Stomach smooth muscle (tissue), 2 donors: ENCODE data around the gene PLIN4.
A peak's percentile ranks its signal among the peaks of the same experiment; 100 is the strongest.
"Not testable (repeated sequence)": the region's sequence is repeated elsewhere in the genome, so short reads cannot be mapped to it uniquely, and the experiment has no call there.

Experiments used
- H3K27ac ChIP-seq: one replicate; pipeline ENCODE4 v1.7.0; 2013; ENCODE audit warnings: mild to moderate bottlenecking, low read length, inconsistent platforms
- H3K27me3 ChIP-seq, 2 donors: one replicate each; pipeline ENCODE4 v1.7.0; 2013; ENCODE audit warnings: low read length in 2 of 2; ENCODE audit not compliant: insufficient read depth in 2 of 2, control insufficient read depth in 1 of 2
- H3K36me3 ChIP-seq, 2 donors: one replicate each; pipeline ENCODE4 v1.7.0; 2013; ENCODE audit warnings: low read length in 2 of 2; ENCODE audit not compliant: control insufficient read depth in 2 of 2, insufficient read depth in 2 of 2
- H3K4me1 ChIP-seq: one replicate; pipeline ENCODE4 v1.7.0; 2013; ENCODE audit warnings: low read length; ENCODE audit not compliant: control insufficient read depth, insufficient read depth
- H3K4me3 ChIP-seq, 2 donors: one replicate each; pipeline ENCODE4 v1.7.0; 2013; ENCODE audit warnings: low read length in 2 of 2
- H3K9ac ChIP-seq, 2 donors: one replicate each; pipeline ENCODE4 v1.7.0; 2013; ENCODE audit warnings: low read length in 2 of 2, mild to moderate bottlenecking in 1 of 2
- H3K9me3 ChIP-seq, 2 donors: one replicate each; pipeline ENCODE4 v1.7.0; 2013; ENCODE audit warnings: low read length in 2 of 2; ENCODE audit not compliant: control insufficient read depth in 2 of 2
- donor health status: healthy.
- donor health status: Pancreatic carcinoma.

PLIN4 gene, protein sequence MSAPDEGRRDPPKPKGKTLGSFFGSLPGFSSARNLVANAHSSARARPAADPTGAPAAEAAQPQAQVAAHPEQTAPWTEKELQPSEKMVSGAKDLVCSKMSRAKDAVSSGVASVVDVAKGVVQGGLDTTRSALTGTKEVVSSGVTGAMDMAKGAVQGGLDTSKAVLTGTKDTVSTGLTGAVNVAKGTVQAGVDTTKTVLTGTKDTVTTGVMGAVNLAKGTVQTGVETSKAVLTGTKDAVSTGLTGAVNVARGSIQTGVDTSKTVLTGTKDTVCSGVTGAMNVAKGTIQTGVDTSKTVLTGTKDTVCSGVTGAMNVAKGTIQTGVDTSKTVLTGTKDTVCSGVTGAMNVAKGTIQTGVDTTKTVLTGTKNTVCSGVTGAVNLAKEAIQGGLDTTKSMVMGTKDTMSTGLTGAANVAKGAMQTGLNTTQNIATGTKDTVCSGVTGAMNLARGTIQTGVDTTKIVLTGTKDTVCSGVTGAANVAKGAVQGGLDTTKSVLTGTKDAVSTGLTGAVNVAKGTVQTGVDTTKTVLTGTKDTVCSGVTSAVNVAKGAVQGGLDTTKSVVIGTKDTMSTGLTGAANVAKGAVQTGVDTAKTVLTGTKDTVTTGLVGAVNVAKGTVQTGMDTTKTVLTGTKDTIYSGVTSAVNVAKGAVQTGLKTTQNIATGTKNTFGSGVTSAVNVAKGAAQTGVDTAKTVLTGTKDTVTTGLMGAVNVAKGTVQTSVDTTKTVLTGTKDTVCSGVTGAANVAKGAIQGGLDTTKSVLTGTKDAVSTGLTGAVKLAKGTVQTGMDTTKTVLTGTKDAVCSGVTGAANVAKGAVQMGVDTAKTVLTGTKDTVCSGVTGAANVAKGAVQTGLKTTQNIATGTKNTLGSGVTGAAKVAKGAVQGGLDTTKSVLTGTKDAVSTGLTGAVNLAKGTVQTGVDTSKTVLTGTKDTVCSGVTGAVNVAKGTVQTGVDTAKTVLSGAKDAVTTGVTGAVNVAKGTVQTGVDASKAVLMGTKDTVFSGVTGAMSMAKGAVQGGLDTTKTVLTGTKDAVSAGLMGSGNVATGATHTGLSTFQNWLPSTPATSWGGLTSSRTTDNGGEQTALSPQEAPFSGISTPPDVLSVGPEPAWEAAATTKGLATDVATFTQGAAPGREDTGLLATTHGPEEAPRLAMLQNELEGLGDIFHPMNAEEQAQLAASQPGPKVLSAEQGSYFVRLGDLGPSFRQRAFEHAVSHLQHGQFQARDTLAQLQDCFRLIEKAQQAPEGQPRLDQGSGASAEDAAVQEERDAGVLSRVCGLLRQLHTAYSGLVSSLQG (N-terminal part only)

DNA sequence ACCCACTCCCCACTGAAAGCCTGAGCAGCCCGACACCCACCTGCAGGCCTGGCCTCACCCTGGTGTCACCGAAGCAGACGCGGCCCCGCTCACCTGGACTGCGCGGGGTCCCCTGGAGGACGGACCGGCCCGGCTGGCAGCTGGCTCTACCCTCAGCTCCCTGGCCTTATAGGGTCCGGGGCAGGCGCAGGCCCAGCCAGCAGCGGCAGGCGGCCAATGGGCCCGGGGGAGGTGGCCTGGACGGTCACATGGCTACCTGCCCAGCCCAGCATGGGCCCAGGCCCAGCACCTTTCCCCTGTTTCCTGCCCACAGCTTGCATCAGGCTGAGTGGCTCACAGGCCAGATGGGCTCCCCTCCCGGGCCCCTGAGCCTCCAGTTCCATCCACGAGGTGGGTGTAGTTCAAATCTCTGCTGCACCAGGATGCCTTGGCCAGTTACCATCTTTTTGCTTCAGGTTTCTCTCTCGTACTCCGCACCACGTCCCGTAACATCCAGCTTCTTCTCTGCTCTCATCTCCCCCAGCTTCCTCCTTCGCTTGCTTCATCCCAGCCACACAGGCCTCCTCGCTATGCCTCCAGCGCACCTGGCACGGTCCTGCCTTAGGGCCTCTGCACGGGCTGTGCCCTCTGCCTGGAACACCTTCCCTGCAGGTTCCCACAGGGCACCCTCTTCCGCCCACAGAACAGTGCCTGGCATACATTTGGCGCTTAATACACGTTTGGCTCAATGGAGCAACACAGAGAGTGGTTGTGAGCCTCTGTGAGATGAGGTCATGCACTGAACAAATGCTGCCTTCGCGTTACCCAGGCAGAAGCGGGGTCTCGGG lies at the start of gene PLIN4:
Gene PLIN4 (minus strand): TSS at position 142 of the 827 bp plus-strand sequence. CDS start 214 bp downstream, outside the sequence.
- Histone ChIP-seq H3K9me3 (no peaks in the 10 kb centered on the region), H3K4me3 (peak within 1 kb of the TSS; percentile 86 to 91), H3K27me3 (no peaks in the 10 kb centered on the region), H3K36me3 (peaks cover 4 to 5% of the 10 kb centered on the region in 2 donors), H3K4me1 (peaks cover 52% of the 10 kb centered on the region), H3K27ac (peak within 1 kb of the TSS; percentile 100), H3K9ac (peak within 1 kb of the TSS; percentile 94 to 98)

DNA sequence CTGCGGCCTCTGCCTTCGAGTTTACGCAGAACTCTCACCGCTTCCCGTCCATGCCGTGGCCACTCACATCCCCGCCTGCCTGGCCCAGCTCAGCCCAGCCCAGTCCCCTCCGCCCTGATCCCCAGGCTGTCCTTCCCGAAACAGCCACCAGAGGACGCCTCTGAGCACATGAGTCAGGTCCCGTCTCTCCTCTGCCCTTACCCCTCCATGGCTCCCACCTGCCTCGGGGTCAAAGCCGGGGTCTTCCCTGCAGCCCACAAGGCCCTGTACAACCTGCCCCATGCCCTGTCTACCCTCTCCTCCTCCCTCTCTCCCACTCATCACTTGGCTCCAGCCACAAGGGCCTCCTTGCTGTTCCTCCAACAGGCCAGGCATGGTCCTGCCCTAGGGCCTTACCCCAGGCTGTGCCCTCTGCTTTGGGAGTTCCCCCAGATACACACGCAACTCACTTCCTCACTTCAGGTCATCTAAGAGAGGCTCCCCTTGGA lies 49.3 kb upstream of the PLIN4 start:
- peaks cover 0 to 5% of the 10 kb centered on the region in 2 donors for H3K27me3 ChIP-seq
- peaks cover 3% of the 10 kb centered on the region for H3K4me1 ChIP-seq
- no peaks in the 10 kb centered on the region for H3K36me3 ChIP-seq
- no peaks in the 10 kb centered on the region for H3K9me3 ChIP-seq
- no peak overlapping the region for H3K4me3 ChIP-seq
- no peak overlapping the region for H3K9ac ChIP-seq
- H3K27ac ChIP-seq: no peak overlapping the region

DNA sequence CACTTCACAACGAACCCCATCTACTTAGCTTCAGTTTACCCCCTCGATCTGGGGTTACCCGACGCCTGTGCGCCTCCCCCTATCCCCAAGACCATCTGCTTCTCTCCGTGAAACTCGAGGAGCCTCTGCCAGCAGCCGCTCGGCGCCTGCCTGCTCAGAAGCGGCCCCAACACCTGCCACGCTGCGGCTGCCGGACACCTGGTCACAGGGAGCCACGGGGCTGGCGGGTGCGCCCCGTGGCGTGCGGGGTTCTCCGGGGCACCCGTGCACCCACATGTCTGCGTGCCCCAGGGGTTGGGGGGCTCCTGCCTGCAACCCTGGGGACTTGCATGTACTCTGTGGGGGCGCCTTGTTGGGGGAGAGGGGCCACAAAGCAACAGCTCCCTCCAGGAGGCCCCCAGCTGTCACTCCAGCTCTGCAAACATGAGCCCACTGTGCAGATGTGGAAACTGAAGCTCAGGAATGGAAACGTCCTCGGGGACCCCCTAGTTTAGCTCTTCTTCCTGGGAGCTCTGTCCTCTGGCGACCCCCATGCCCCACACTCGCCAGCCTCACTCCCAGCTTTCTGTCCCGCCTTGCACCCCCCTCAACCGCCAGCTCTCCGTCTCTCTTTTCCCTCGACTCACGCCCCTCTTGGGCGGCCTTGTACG lies 48.2 kb upstream of the PLIN4 start:
- H3K9me3 ChIP-seq: no peaks in the 10 kb centered on the region
- H3K36me3 ChIP-seq: no peaks in the 10 kb centered on the region
- no peak overlapping the region for H3K27ac ChIP-seq

DNA sequence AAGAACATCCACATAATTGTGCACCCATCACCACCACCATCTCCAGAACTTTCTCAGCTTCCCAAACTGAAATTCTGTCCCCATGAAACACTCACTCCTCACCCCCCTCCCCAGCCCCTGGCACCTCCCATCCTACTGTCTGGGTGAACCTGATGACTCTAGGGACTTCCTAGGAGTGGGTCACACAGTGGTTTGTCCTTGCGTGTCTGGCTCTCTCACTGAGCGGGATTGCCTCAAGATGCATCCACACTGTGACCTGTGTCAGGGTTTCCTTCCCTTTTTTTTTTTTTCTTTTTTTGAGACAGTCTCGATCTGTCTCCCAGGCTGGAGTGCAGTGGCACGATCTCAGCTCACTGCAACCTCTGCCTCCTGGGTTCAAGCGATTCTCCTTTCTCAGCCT lies 45.3 kb upstream of the PLIN4 start:
- H3K36me3 ChIP-seq, H3K27me3 ChIP-seq, H3K9me3 ChIP-seq, H3K4me3 ChIP-seq, H3K9ac ChIP-seq, H3K4me1 ChIP-seq, H3K27ac ChIP-seq: not testable (repeated sequence)

More for the DNA sequence above, 48.2 kb upstream of the PLIN4 start:
- Histone ChIP-seq H3K9ac (no peak overlapping the region), H3K4me1 (peaks cover 3% of the 10 kb centered on the region), H3K4me3 (no peak overlapping the region), H3K27me3 (peaks cover 0 to 3% of the 10 kb centered on the region in 2 donors)

DNA sequence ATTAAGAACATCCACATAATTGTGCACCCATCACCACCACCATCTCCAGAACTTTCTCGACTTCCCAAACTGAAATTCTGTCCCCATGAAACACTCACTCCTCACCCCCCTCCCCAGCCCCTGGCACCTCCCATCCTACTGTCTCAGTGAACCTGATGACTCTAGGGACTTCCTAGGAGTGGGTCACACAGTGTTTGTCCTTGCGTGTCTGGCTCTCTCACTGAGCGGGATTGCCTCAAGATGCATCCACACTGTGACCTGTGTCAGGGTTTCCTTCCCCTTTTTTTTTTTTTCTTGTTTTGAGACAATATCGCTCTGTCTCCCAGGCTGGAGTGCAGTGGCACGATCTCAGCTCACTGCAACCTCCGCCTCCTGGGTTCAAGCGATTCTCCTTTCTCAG lies 43.8 kb upstream of the PLIN4 start:
- H3K27ac ChIP-seq, H3K9me3 ChIP-seq, H3K4me1 ChIP-seq, H3K9ac ChIP-seq, H3K4me3 ChIP-seq, H3K27me3 ChIP-seq, H3K36me3 ChIP-seq: not testable (repeated sequence)

DNA sequence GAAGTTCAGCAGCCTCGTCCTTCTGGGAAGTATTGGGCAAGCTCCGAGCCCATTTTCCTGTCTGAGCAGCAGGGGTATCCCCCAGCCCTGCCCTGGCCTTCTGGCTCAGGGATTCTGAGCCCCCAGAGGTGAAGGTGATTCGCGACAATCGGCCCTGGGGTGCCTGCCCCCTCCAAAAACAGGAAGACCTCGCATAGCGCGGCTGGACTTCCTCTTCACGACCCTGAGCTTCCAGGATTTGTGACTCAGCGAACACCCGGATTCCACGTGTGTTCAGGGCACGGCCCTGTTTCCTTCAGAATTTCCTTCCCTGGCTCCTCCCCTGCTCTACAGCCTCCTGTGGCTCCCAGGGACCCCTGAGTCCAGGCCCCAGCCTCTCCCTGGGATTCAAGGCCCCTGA lies 41.3 kb upstream of the PLIN4 start, which contains the start of gene SEMA6B:
Gene SEMA6B (minus strand): TSS at position 116 of the 400 bp plus-strand sequence. CDS start 1,227 bp downstream, outside the sequence.
- H3K4me3 ChIP-seq: peak within 1 kb of the TSS in 1 of 2 donors; percentile 35
- H3K27me3 ChIP-seq: no peaks in the 10 kb centered on the region
- H3K9me3 ChIP-seq: no peaks in the 10 kb centered on the region
- no peaks in the 10 kb centered on the region for H3K36me3 ChIP-seq
- no peaks in the 10 kb centered on the region for H3K4me1 ChIP-seq
- peak within 1 kb of the TSS in 1 of 2 donors; percentile 29 for H3K9ac ChIP-seq
- peak within 1 kb of the TSS; percentile 37 for H3K27ac ChIP-seq

DNA sequence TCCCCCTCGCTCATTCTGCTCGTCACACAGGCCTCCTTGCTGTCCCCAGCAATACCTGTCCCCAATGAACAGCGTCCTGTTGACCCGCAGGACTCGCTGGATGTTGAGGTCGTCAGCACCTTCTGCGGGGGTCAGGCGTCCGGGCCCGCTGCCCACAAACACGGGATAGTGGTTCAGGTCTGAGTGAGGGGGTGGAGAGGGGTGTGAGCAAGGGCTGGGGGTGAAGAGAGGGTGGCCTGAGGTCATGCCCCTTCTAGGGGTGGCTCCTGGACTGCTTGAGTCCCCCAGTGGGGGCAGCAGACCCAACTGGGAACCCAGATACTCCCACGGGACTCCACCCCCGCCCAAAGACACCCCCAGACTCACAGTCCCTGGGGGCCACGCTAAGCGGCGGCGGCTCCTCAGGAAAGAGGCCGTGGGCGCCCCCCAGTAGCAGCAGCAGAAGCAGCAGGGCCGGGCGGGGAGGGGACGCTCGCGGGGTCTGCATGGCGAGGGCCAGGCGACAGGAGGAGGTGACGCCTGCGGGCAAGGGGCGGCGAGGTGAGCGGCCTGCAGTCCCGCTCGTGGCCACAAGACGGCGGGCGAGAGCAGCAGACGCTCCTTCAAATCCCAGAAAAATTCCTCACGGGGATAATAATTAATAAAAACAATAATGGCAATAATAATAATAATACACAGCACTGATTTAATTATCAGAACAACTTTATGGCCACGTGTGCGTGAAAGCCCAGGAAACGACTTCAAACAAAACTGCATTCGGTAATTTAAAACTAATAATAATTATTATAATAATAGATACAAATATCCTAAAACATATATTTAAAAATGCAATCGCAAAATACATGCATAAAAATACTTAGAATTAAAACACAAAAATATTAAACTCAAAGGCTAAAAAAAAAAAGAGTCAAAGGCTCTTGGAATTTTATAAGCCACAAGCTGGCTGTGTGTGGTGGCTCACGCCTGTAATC lies 40.0 kb upstream of the PLIN4 start:
- H3K9ac ChIP-seq: no peak overlapping the region
- H3K27me3 ChIP-seq: no peaks in the 10 kb centered on the region
- H3K36me3 ChIP-seq: no peaks in the 10 kb centered on the region
- H3K27ac ChIP-seq: no peak overlapping the region
- H3K4me3 ChIP-seq: no peak overlapping the region
- no peaks in the 10 kb centered on the region for H3K9me3 ChIP-seq
- H3K4me1 ChIP-seq: no peaks in the 10 kb centered on the region

DNA sequence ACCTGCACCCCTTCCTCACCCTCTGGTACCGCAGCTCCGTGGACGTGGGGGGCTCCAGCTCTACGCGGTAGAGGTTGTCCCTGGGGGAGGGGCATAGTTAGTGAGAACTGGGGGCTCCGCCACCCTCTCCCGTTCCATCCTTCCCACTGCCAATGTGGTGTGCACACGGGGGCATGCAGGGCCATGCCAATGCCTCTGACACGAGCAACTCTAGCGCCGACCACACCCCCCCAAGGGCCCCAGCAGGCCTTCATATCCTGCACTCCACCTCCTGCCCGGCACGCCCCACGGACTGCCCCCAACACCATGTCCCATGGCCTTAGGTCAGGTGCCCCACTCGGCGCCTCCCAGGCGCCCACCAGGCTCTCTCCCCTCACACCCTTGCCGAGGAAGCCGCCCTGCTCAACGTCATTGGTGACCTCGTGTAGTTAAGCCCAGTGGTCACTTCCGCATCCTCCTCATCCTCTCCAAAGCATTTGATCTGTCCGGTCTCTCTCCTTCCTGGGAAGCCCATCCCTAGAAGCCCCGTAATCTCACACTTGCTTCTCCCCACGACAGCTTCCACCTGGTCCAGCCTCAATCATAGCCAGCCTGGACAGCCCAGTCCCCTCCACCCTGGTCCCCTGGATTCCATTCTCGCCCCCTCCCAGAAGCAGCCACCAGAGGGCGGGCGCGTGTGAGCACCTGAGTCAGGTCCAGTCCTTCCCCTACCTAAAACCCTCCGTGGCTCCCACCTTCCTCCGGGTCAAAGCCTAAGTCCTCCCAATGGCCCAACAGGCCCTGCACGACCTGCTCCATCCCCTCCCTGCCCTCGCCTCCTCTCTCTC lies 39.1 kb upstream of the PLIN4 start:
- Histone ChIP-seq H3K9me3 (no peaks in the 10 kb centered on the region), H3K27me3 (no peaks in the 10 kb centered on the region), H3K27ac (no peak overlapping the region), H3K36me3 (peaks cover 0 to 2% of the 10 kb centered on the region in 2 donors), H3K4me3 (no peak overlapping the region), H3K9ac (no peak overlapping the region), H3K4me1 (no peaks in the 10 kb centered on the region)
